Ovary (tissue), 9 donors: Measurements from ENCODE around the gene DDX28. TPM values are rescaled to one million over a fixed set of nuclear protein-coding genes. Genes with fewer than 3 reads are reported as not detected.
"Not testable (repeated sequence)": the region's sequence is repeated elsewhere in the genome, so short reads cannot be mapped to it uniquely, and the experiment has no call there.

Experiments
- DNase-seq, 5 donors: peaks; one replicate each; pipeline ENCODE4 v3.0.0-alpha.2; 2019 to 2020
- H3K27ac ChIP-seq, 2 donors: fragments of 200-600 bp; one replicate each; pipeline versions ENCODE4 v1.5.1 to v1.8.0; 2019 to 2022
- H3K27me3 ChIP-seq: fragments of 200-600 bp; one replicate; pipeline ENCODE4 v1.8.0; 2022
- H3K36me3 ChIP-seq: fragments of 200-600 bp; sonication (generic); one replicate; pipeline ENCODE4 v1.5.1; 2019
- H3K4me1 ChIP-seq: one replicate; pipeline ENCODE4 v1.8.1; 2013; ENCODE audit warnings: mild to moderate bottlenecking, moderate library complexity; ENCODE audit not compliant: insufficient read depth
- H3K4me3 ChIP-seq: fragments of 200-600 bp; sonication (generic); one replicate; pipeline ENCODE4 v1.5.1; 2017
- H3K9me3 ChIP-seq, 2 donors: fragments of 200-600 bp in 1 of 2; sonication (generic) in 1 of 2; one replicate each; pipeline versions ENCODE4 v1.5.1 to v1.8.1; 2013 to 2019; ENCODE audit warnings: mild to moderate bottlenecking in 1 of 2, moderate library complexity in 1 of 2
- EP300 ChIP-seq: sonication (generic); formaldehyde crosslinking; IDR thresholded peaks from one replicate; pipeline ENCODE4 v1.6.1; 2017; ENCODE audit warnings: antibody characterized with exemption
- POLR2A ChIP-seq: fragments of 450-650 bp; IDR thresholded peaks from one replicate; pipeline ENCODE4 v1.6.1; 2017; ENCODE audit warnings: antibody characterized with exemption, mild to moderate bottlenecking, moderate library complexity
- WGBS, 3 donors: extraction: QIAGEN DNeasy Blood & Tissue Kit in 1 of 3; methylation state at CpG; one replicate each; pipeline versions ENCODE4 v1.1.5 to v1.1.7; 2013 to 2017; 5-methylcytosine and 5-hydroxymethylcytosine counted together
- intact Hi-C, 4 donors: fragments of 100-400 bp; cut with DNase I; formaldehyde crosslinking; loops; one replicate each; pipeline versions ENCODE4 v1.11.0 to v1.15.1; 2022 to 2023
- polyA plus RNA-seq, 2 donors: library from polyadenylated mRNA; stranded (reverse); fragments of 200-250 nt in 1 of 2; fragments of 350-450 nt in 1 of 2; fragmentation: Illumina TruSeq in 1 of 2; extraction: RNeasy Lipid Tissue Mini Kit (QIAGEN cat#74804) in 1 of 2; gene quantifications; one replicate each; pipeline ENCODE4 v1.2.3, GENCODE V29; 2013 to 2014
- total RNA-seq, 7 donors: library from RNA; depleted of rRNA in 2 of 7; stranded (reverse); fragments of >200 nt in 2 of 7; fragmentation: NEBNext Ultra II Directional in 3 of 7; extraction: Animal tissue kit (Norgen Biotek cat#: 25700) in 3 of 7; gene quantifications; one replicate each; pipeline versions ENCODE4 v1.1.0 to v1.2.4, GENCODE V29; 2016 to 2023
- TF ChIP-seq, protein P1 (sequence below), 3 donors: fragments of 450-650 bp in 2 of 3; fragments of 200-600 bp in 1 of 3; IDR thresholded peaks; one replicate each; pipeline versions ENCODE4 v1.5.1 to v1.8.0; 2016 to 2022; ENCODE audit warnings: antibody characterized with exemption in 3 of 3, mild to moderate bottlenecking in 1 of 3
- donor health status: DM: no; HTN: no; CAD: no; lungs with moderate emphysema.
- donor health status: DM: no; HTN: no; CAD: no.
- donor health status: Bipolar disorder and iron deficiency.
- donor health status: DM: yes; HTN: yes; CAD: no.
- donor health status: DM: no; HTN: no; CAD: no.
- donor health status: DM: yes; HTN: yes; CAD: no.

DDX28 gene
- total and polyA plus RNA-seq, 9 donors, result 6.8 to 14.0 (median 9.3) TPM

- 77 to 80% (median 79%) methylated on average over 9 of the region's 9 CpGs for WGBS, 3 donors
- DNase-seq, result no peak
- H3K4me3 ChIP-seq, result no peak overlapping the region
- TF ChIP-seq, protein P1, sequence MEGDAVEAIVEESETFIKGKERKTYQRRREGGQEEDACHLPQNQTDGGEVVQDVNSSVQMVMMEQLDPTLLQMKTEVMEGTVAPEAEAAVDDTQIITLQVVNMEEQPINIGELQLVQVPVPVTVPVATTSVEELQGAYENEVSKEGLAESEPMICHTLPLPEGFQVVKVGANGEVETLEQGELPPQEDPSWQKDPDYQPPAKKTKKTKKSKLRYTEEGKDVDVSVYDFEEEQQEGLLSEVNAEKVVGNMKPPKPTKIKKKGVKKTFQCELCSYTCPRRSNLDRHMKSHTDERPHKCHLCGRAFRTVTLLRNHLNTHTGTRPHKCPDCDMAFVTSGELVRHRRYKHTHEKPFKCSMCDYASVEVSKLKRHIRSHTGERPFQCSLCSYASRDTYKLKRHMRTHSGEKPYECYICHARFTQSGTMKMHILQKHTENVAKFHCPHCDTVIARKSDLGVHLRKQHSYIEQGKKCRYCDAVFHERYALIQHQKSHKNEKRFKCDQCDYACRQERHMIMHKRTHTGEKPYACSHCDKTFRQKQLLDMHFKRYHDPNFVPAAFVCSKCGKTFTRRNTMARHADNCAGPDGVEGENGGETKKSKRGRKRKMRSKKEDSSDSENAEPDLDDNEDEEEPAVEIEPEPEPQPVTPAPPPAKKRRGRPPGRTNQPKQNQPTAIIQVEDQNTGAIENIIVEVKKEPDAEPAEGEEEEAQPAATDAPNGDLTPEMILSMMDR (IDR thresholded peaks at IDR 0.05), result no peak
- TF ChIP-seq EP300 (no peak), POLR2A (no peak)
- no peaks in the 10 kb centered on the region for H3K9me3 ChIP-seq
- H3K4me1 ChIP-seq, result no peaks in the 10 kb centered on the region
- no peaks in the 10 kb centered on the region for H3K36me3 ChIP-seq
- intact Hi-C loops, result no loop called here
- no peak overlapping the region for H3K27ac ChIP-seq
- H3K27me3 ChIP-seq, result no peaks in the 10 kb centered on the region
Observed at GRCh38 chr16:67977469-67978227, 45.4 kb downstream of the DDX28 start.

DNA sequence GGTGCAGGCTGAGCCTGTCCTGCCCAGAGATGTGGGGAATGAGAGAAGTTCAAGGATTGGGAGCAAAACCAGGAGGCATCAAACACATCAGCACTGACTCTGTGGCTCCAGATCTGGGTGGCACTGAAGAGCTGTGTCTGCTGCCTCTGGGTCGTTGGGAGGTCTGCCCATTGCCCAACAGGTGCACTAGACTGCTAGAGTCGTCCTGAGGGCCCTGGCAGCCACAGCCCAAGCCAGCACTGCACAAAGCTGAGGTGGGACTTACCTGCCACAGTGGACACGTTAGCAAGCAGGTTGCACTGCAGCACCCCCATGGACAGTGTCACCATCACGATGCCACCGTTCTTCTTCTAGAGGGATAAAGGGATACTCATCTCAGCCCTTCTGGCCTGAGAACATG is 46.0 kb downstream of the DDX28 start:
- no peaks in the 10 kb centered on the region for H3K9me3 ChIP-seq
- H3K36me3 ChIP-seq, result no peaks in the 10 kb centered on the region
- no peak overlapping the region for H3K4me3 ChIP-seq
- no peak for DNase-seq
- no peak for TF ChIP-seq POLR2A
- no peak for TF ChIP-seq EP300
- TF ChIP-seq, protein P1 (IDR thresholded peaks at IDR 0.05), result no peak
- H3K4me1 ChIP-seq, result no peaks in the 10 kb centered on the region
- H3K27me3 ChIP-seq, result no peaks in the 10 kb centered on the region
- no peak overlapping the region for H3K27ac ChIP-seq
- WGBS, 3 donors, result 65 to 80% (median 65%) methylated on average over 4 to 5 of the region's 5 CpGs
- intact Hi-C loops, result no loop called here

DNA sequence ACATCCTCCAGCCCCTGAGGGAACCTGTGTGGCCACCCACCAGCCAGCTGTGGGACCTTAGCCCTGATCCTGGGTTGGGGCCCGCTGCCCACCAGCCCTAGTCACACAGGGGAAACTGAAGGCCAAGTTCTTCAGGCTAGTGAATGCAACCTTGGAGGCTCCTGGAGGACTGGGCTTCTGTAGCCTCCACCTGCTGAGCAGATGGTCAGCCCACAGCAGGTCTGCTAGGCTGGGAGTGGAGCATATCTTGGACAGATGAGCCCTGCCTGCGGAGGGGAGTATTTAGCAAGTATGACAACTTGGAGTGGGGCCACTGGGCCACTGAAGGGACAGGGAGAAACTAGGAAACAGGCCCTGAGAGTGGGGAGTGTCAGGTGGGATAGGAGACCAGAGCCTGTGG is 46.8 kb downstream of the DDX28 start:
- intact Hi-C loops, result no loop called here
- TF ChIP-seq POLR2A (no peak), EP300 (no peak)
- WGBS, 3 donors, result 88 to 97% (median 88%) methylated on average over 2 of the region's 2 CpGs

DNA sequence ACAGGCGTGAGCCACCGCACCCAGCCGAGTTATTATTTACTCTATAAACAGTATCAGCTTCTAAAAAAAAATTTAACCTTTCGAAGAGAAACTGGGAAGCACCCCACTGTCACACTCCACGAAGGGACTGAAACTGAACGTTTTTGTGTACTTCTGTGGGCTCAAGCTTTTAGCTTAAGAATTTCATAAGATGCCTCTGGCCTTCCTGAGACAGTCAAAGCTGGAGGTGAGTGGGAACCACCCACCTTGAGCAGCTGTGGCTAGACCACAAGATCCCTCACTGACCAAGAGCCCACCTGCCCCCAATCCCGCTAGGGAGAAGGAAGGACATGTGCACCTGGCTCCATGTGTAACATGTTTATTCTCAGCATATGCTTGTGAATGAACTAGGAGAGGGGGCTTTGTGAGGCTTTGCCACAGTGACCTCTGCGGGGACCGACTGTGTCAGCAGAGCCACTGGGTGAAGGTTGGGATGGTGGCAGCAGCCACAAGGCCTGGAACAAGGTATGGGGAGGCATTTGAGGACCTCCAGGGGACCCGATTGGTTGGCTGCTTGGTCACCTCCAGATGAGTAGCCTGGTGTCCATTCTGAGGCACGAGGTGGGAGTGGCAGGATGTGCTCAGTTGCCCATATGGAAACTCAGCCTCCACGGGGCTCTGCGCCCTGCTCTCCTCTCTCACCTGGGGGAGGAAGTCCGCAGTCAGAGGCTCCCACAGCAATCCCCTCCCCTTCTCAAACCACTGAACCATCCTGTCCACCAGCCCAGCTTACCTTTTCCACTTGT is 47.5 kb downstream of the DDX28 start:
- Histone ChIP-seq H3K27ac (no peak overlapping the region), H3K27me3 (no peaks in the 10 kb centered on the region), H3K36me3 (no peaks in the 10 kb centered on the region), H3K4me3 (no peak overlapping the region), H3K9me3 (no peaks in the 10 kb centered on the region), H3K4me1 (no peaks in the 10 kb centered on the region)
- DNase-seq, result no peak
- 61 to 76% (median 64%) methylated on average over 14 of the region's 14 CpGs for WGBS, 3 donors
- TF ChIP-seq POLR2A (no peak), EP300 (no peak)
- TF ChIP-seq, protein P1 (IDR thresholded peaks at IDR 0.05), result no peak
- intact Hi-C loops, result no loop called here

More for the DNA sequence above, 46.8 kb downstream of the DDX28 start:
- no peaks in the 10 kb centered on the region for H3K4me1 ChIP-seq
- H3K36me3 ChIP-seq, result no peaks in the 10 kb centered on the region
- no peaks in the 10 kb centered on the region for H3K9me3 ChIP-seq
- no peak overlapping the region for H3K4me3 ChIP-seq
- H3K27me3 ChIP-seq, result no peaks in the 10 kb centered on the region
- DNase-seq, result no peak
- no peak overlapping the region for H3K27ac ChIP-seq

- intact Hi-C loops, H3K9me3 ChIP-seq, H3K4me3 ChIP-seq, H3K27ac ChIP-seq, H3K27me3 ChIP-seq, H3K4me1 ChIP-seq, H3K36me3 ChIP-seq, DNase-seq: not testable (repeated sequence)
- 82 to 85% (median 85%) methylated on average over 7 of the region's 7 CpGs for WGBS, 3 donors
Observed at GRCh38 chr16:67972285-67972684, 50.7 kb downstream of the DDX28 start.
